ENCODE data around the gene APBB1.

Gene APBB1

GRCh38 chr11:6378640-6378989, 40.3 kb downstream of the APBB1 start:
- no peaks in the 10 kb centered on the region for H3K36me3 ChIP-seq (ENCODE audit: control insufficient read depth, insufficient read depth, low read length)
- H3K27me3 ChIP-seq (ENCODE audit: control insufficient read depth, insufficient read depth, low read length): no peaks in the 10 kb centered on the region
- no peak overlapping the region for H3K27ac ChIP-seq
- no peak overlapping the region for H3K4me3 ChIP-seq (ENCODE audit: low read depth, low read length)
- no peak overlapping the region for H2AFZ ChIP-seq
- no peak overlapping the region for H3K4me2 ChIP-seq (ENCODE audit: low read length)
- no peaks in the 10 kb centered on the region for H3K9me3 ChIP-seq (ENCODE audit: control insufficient read depth, low read length)
- no peak for TF ChIP-seq CTCF (IDR thresholded peaks at IDR 0.05)
- H3K9ac ChIP-seq: no peak overlapping the region
- no peaks in the 10 kb centered on the region for H3K4me1 ChIP-seq
- no peaks in the 10 kb centered on the region for H3K79me2 ChIP-seq

GRCh38 chr11:6377902-6378639, 40.8 kb downstream of the APBB1 start:
- TF ChIP-seq CTCF (IDR thresholded peaks at IDR 0.05): no peak
- no peak overlapping the region for H3K9ac ChIP-seq
- no peaks in the 10 kb centered on the region for H3K36me3 ChIP-seq (ENCODE audit: control insufficient read depth, insufficient read depth, low read length)
- H3K4me2 ChIP-seq (ENCODE audit: low read length): no peak overlapping the region
- H3K79me2 ChIP-seq: no peaks in the 10 kb centered on the region
- H2AFZ ChIP-seq: no peak overlapping the region
- H3K27ac ChIP-seq: no peak overlapping the region
- H3K27me3 ChIP-seq (ENCODE audit: control insufficient read depth, insufficient read depth, low read length): no peaks in the 10 kb centered on the region
- H3K4me3 ChIP-seq (ENCODE audit: low read depth, low read length): no peak overlapping the region
- no peaks in the 10 kb centered on the region for H3K4me1 ChIP-seq
- H3K9me3 ChIP-seq (ENCODE audit: control insufficient read depth, low read length): no peaks in the 10 kb centered on the region

GRCh38 chr11:6371825-6372224, 47.1 kb downstream of the APBB1 start:
- Histone ChIP-seq H3K9ac (no peak overlapping the region), H3K27me3 (ENCODE audit: control insufficient read depth, insufficient read depth, low read length) (no peaks in the 10 kb centered on the region), H3K9me3 (ENCODE audit: control insufficient read depth, low read length) (no peaks in the 10 kb centered on the region), H3K27ac (no peak overlapping the region), H3K4me1 (no peaks in the 10 kb centered on the region), H3K4me2 (ENCODE audit: low read length) (no peak overlapping the region), H2AFZ (no peak overlapping the region), H3K36me3 (ENCODE audit: control insufficient read depth, insufficient read depth, low read length) (no peaks in the 10 kb centered on the region), H3K4me3 (ENCODE audit: low read depth, low read length) (no peak overlapping the region), H3K79me2 (no peaks in the 10 kb centered on the region)
- no peak for TF ChIP-seq CTCF (IDR thresholded peaks at IDR 0.05)

GRCh38 chr11:6365659-6366058, 53.2 kb downstream of the APBB1 start:
- Histone ChIP-seq H2AFZ (no peak overlapping the region), H3K4me1 (no peaks in the 10 kb centered on the region), H3K27me3 (ENCODE audit: control insufficient read depth, insufficient read depth, low read length) (no peaks in the 10 kb centered on the region), H3K36me3 (ENCODE audit: control insufficient read depth, insufficient read depth, low read length) (no peaks in the 10 kb centered on the region), H3K4me3 (ENCODE audit: low read depth, low read length) (no peak overlapping the region), H3K79me2 (no peaks in the 10 kb centered on the region), H3K4me2 (ENCODE audit: low read length) (no peak overlapping the region), H3K27ac (no peak overlapping the region), H3K9ac (no peak overlapping the region), H3K9me3 (ENCODE audit: control insufficient read depth, low read length) (no peaks in the 10 kb centered on the region)
- TF ChIP-seq CTCF (IDR thresholded peaks at IDR 0.05): no peak
